ENCODE measurements around the gene XCR1.
"Not testable (repeated sequence)": the region's sequence is repeated elsewhere in the genome, so short reads cannot be mapped to it uniquely, and the experiment has no call there.

GRCh38 chr3:45997499-45997898, 29.8 kb downstream of the XCR1 start:
- TF ChIP-seq CTCF (IDR thresholded peaks at IDR 0.05 in 8 of 11, conservative IDR thresholded peaks at IDR 0.05 in 3 of 11); POLR2A (IDR thresholded peaks at IDR 0.05): not testable (repeated sequence)
